GM06990 (cell line): ENCODE data around the gene RGS7.

Experiments
- DNase-seq: peaks from one replicate; pipeline ENCODE4 v3.0.0-alpha.2; 2011; ENCODE audit not compliant: insufficient read length; ENCODE audit errors: extremely low read depth
- H3K27me3 ChIP-seq: replicated peaks from 2 replicates; pipeline ENCODE4 v1.6.0; 2011; ENCODE audit warnings: low read length; ENCODE audit not compliant: control insufficient read depth, insufficient read depth
- H3K36me3 ChIP-seq: 2 replicates; pipeline ENCODE4 v1.5.1; 2011; ENCODE audit warnings: low read length; ENCODE audit not compliant: control insufficient read depth, insufficient read depth
- H3K4me3 ChIP-seq: replicated peaks from 2 replicates; pipeline ENCODE4 v1.5.1; 2011; ENCODE audit warnings: low read depth, mild to moderate bottlenecking, control low read depth, low read length
- TF ChIP-seq, protein P1 (sequence below): IDR thresholded peaks from 2 replicates; pipeline ENCODE4 v1.5.1; 2011; ENCODE audit warnings: low read length, control low read depth, mild to moderate bottlenecking, inconsistent platforms; ENCODE audit not compliant: insufficient read depth, poor library complexity, severe bottlenecking

The RGS7 gene

DNA sequence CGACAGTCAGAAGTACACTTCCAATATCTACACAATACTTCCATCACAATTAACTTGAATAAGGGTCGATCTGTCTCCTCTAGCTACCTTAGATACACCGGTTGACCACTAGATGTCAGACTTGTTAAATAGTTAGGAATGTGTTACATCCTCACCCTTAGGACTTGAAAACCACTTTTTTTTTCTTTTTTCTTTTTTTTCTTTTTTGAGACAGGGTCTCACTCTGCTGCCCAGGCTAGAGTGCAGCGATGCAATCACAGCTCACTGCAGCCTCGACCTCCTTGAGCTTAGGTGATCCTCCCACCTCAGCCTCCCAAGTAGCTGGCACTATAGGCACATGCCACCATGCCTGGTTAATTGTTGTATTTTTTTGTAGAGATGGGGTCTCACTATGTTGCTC, 624.6 kb downstream of the RGS7 start:
- DNase-seq = no peak
- Histone ChIP-seq H3K36me3 (no peaks in the 10 kb centered on the region), H3K27me3 (no peaks in the 10 kb centered on the region), H3K4me3 (no peak overlapping the region)
- TF ChIP-seq, protein P1, sequence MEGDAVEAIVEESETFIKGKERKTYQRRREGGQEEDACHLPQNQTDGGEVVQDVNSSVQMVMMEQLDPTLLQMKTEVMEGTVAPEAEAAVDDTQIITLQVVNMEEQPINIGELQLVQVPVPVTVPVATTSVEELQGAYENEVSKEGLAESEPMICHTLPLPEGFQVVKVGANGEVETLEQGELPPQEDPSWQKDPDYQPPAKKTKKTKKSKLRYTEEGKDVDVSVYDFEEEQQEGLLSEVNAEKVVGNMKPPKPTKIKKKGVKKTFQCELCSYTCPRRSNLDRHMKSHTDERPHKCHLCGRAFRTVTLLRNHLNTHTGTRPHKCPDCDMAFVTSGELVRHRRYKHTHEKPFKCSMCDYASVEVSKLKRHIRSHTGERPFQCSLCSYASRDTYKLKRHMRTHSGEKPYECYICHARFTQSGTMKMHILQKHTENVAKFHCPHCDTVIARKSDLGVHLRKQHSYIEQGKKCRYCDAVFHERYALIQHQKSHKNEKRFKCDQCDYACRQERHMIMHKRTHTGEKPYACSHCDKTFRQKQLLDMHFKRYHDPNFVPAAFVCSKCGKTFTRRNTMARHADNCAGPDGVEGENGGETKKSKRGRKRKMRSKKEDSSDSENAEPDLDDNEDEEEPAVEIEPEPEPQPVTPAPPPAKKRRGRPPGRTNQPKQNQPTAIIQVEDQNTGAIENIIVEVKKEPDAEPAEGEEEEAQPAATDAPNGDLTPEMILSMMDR = peak; percentile 59
